ENCODE measurements around the gene SYTL3. TPM values are rescaled to one million over a fixed set of nuclear protein-coding genes. Genes with fewer than 3 reads are reported as not detected.
"Not testable (repeated sequence)": the region's sequence is repeated elsewhere in the genome, so short reads cannot be mapped to it uniquely, and the experiment has no call there.

The SYTL3 gene
- polyA plus RNA-seq, 1 experiment: 1.7 TPM

GRCh38 chr6:158611039-158611438, 38.8 kb upstream of the SYTL3 start:
- H3K36me3 ChIP-seq (ENCODE audit: control insufficient read depth, insufficient read depth, low read length): peaks cover 25% of the 10 kb centered on the region
- no peak for DNase-seq (ENCODE audit: low read depth)
- H3K4me3 ChIP-seq (ENCODE audit: low read depth, low read length): no peak overlapping the region
- H3K27me3 ChIP-seq (ENCODE audit: control insufficient read depth, insufficient read depth, low read length): no peaks in the 10 kb centered on the region
- no peak for TF ChIP-seq CTCF (IDR thresholded peaks at IDR 0.05; ENCODE audit: insufficient read depth, low read depth, low read length)
- ChIA-PET POLR2A (no interaction called here), CTCF (interaction anchor here (0.9 to 2.4 kb wide), 4 partner anchors 10 to 397 kb away, joined by 3 to 11 read pairs (median 4); no protein-coding TSS in a partner anchor)

- TF ChIP-seq CTCF (IDR thresholded peaks at IDR 0.05; ENCODE audit: insufficient read depth, low read depth, low read length): no peak
- ChIA-PET CTCF (interaction anchor here (1.6 to 2.4 kb wide), 2 partner anchors 391 to 398 kb away, joined by 5 to 11 read pairs; no protein-coding TSS in a partner anchor), POLR2A (no interaction called here)
- Histone ChIP-seq H3K36me3 (ENCODE audit: control insufficient read depth, insufficient read depth, low read length) (peaks cover 22% of the 10 kb centered on the region), H3K4me3 (ENCODE audit: low read depth, low read length) (no peak overlapping the region), H3K27me3 (ENCODE audit: control insufficient read depth, insufficient read depth, low read length) (no peaks in the 10 kb centered on the region)
- DNase-seq (ENCODE audit: low read depth): no peak
Observed at GRCh38 chr6:158611541-158612370, 38.1 kb upstream of the SYTL3 start.

DNA sequence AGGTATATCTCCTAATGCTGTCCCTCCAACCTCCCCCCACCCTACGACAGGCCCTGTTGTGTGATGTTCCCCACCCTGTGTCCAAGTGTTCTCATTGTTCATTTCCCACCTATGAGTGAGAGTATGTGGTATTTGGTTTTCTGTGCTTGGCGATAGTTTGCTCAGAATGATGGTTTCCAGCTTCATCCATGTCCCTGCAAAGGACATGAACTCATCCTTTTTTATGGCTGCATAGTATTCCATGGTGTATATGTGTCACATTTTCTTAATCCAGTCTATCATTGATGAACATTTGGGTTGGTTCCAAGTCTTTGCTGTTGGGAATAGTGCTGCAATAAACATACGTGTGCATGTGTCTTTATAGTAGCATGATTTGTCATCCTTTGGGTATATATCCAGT, 35.2 kb upstream of the SYTL3 start:
- H3K27me3 ChIP-seq (ENCODE audit: control insufficient read depth, insufficient read depth, low read length); CTCF ChIA-PET; POLR2A ChIA-PET; H3K4me3 ChIP-seq (ENCODE audit: low read depth, low read length); DNase-seq (ENCODE audit: low read depth): not testable (repeated sequence)
- peaks cover 13% of the 10 kb centered on the region for H3K36me3 ChIP-seq (ENCODE audit: control insufficient read depth, insufficient read depth, low read length)

DNA sequence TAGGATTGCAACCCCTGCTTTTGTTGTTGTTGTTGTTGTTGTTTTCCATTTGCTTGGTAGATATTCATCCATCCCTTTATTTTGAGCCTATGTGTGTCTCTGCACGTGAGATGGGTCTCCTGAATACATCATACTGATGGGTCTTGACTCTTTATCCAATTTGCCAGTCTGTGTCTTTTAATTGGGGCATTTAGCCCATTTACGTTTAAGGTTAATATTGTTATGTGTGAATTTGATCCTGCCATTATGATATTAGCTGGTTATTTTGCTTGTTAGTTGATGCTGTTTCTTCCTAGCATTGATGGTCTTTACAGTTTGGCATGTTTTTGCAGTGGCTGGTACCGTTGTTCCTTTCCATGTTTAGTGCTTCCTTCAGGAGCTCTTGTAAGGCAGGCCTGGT, 31.6 kb upstream of the SYTL3 start:
- H3K27me3 ChIP-seq (ENCODE audit: control insufficient read depth, insufficient read depth, low read length); DNase-seq (ENCODE audit: low read depth); H3K4me3 ChIP-seq (ENCODE audit: low read depth, low read length); POLR2A ChIA-PET; H3K36me3 ChIP-seq (ENCODE audit: control insufficient read depth, insufficient read depth, low read length): not testable (repeated sequence)
- CTCF ChIA-PET: interaction anchor here (0.8 kb wide), 1 partner anchor 14 kb away, joined by 3 read pairs; no protein-coding TSS in a partner anchor

DNA sequence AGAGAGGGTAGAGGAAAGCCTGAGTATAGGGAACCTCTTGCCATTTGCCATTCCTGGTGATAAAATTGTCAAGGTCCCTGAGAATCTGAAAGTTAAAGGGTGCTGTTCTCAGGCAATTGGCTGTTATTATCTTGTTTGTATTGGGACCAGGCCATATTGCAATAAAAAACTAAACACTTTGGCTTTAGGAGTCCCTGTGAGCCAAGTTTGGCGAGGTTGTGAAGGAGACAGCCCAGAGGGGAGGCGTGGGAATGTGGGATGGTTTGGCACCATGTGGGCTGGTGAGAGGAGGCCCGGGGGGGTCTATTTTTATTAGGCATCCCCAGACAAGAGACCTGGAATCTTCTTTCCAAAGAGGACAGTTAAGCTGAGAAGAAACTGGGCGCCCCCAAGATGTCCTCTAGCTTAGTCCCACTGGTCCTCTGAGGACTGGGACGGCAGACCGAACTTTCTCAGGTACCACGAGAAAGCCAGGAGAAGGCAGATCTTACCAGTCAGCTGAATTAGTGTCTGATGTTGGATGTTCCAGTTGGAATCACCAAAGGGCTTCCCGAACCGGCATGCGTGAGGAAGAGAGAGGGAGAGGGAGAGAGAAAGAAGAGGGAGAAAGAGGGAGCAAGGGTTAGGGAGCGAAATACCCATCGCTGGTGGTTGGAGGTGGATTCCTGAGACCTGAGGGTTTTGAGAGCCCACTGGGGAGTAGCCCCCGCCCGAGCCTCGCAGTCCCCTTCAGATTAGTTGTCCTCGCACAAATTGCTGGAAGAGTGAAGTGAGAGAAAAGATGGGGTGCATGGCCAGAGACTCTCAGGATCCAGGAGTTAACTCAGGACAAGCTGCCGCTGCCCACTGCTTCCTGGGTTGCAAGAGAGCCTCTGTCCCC, 29.7 kb upstream of the SYTL3 start:
- no peak for TF ChIP-seq CTCF (IDR thresholded peaks at IDR 0.05; ENCODE audit: insufficient read depth, low read depth, low read length)
- Histone ChIP-seq H3K36me3 (ENCODE audit: control insufficient read depth, insufficient read depth, low read length) (peaks cover 13% of the 10 kb centered on the region), H3K27me3 (ENCODE audit: control insufficient read depth, insufficient read depth, low read length) (no peaks in the 10 kb centered on the region), H3K4me3 (ENCODE audit: low read depth, low read length) (no peak overlapping the region)
- CTCF ChIA-PET: interaction anchor here (0.6 to 1.7 kb wide), 4 partner anchors 12 to 399 kb away, joined by 3 to 4 read pairs (median 4); no protein-coding TSS in a partner anchor
- POLR2A ChIA-PET: no interaction called here
- DNase-seq (ENCODE audit: low read depth): no peak
